Mesenchymal stem cell (in vitro differentiated cells and primary cell): ENCODE results near the gene SPATA31D4.
"Not testable (repeated sequence)": the region's sequence is repeated elsewhere in the genome, so short reads cannot be mapped to it uniquely, and the experiment has no call there.

ENCODE experiments used
- DNase-seq: peaks from one replicate; pipeline ENCODE4 v3.0.0-alpha.2; 2013
- H2AFZ ChIP-seq: one replicate; pipeline ENCODE4 v1.6.1; 2013; ENCODE audit warnings: low read depth, mild to moderate bottlenecking, control low read depth, inconsistent platforms, low read length, moderate library complexity
- H2AK5ac ChIP-seq: 2 replicates; pipeline ENCODE4 v1.6.1; 2013; ENCODE audit warnings: low read length, moderate library complexity, mild to moderate bottlenecking, inconsistent platforms; ENCODE audit not compliant: severe bottlenecking
- H2BK120ac ChIP-seq: one replicate; pipeline ENCODE4 v1.6.1; 2013; ENCODE audit warnings: low read depth, mild to moderate bottlenecking, inconsistent platforms, low read length, moderate library complexity
- H2BK12ac ChIP-seq, 2 experiments: one replicate each; pipeline ENCODE4 v1.6.1; 2013; ENCODE audit warnings: inconsistent platforms in 2 of 2, low read length in 2 of 2, mild to moderate bottlenecking in 2 of 2, moderate library complexity in 2 of 2, control low read depth in 1 of 2
- H2BK15ac ChIP-seq: one replicate; pipeline ENCODE4 v1.6.1; 2013; ENCODE audit warnings: mild to moderate bottlenecking, low read depth, inconsistent platforms; ENCODE audit not compliant: poor library complexity, severe bottlenecking
- H2BK5ac ChIP-seq: 2 replicates; pipeline ENCODE4 v1.6.1; 2013; ENCODE audit warnings: low read depth, mild to moderate bottlenecking, low read length, control low read depth, inconsistent platforms; ENCODE audit not compliant: poor library complexity, severe bottlenecking
- H3K14ac ChIP-seq, 2 experiments: one replicate each; pipeline ENCODE4 v1.6.1; 2013; ENCODE audit warnings: inconsistent platforms in 2 of 2, low read length in 2 of 2, control low read depth in 1 of 2, mild to moderate bottlenecking in 1 of 2, moderate library complexity in 1 of 2
- H3K18ac ChIP-seq, 2 experiments: one replicate each; pipeline ENCODE4 v1.6.1; 2013; ENCODE audit warnings: inconsistent platforms in 2 of 2, low read length in 2 of 2, control low read depth in 1 of 2, low read depth in 1 of 2, mild to moderate bottlenecking in 1 of 2
- H3K23ac ChIP-seq, 2 experiments: one replicate each; pipeline ENCODE4 v1.6.1; 2013; ENCODE audit warnings: inconsistent platforms in 2 of 2, low read length in 2 of 2, mild to moderate bottlenecking in 2 of 2, moderate library complexity in 2 of 2, control low read depth in 1 of 2
- H3K27ac ChIP-seq: 2 replicates; pipeline ENCODE4 v1.5.1; 2013; ENCODE audit warnings: mild to moderate bottlenecking, moderate library complexity, low read length, control low read depth, inconsistent platforms; ENCODE audit not compliant: poor library complexity, severe bottlenecking
- H3K27me3 ChIP-seq, 2 experiments: 2 replicates each; pipeline versions ENCODE4 v1.6.1 to v1.7.0; 2013; ENCODE audit warnings: low read length in 2 of 2, mild to moderate bottlenecking in 2 of 2, moderate library complexity in 2 of 2, control low read depth in 1 of 2, inconsistent platforms in 1 of 2; ENCODE audit not compliant: control insufficient read depth in 1 of 2, insufficient read depth in 1 of 2
- H3K36me3 ChIP-seq, 2 experiments: 2 replicates each; pipeline versions ENCODE4 v1.6.1 to v1.7.0; 2013; ENCODE audit warnings: low read length in 2 of 2, control low read depth in 1 of 2, inconsistent platforms in 1 of 2, low read depth in 1 of 2, mild to moderate bottlenecking in 1 of 2; ENCODE audit not compliant: insufficient read depth in 2 of 2, control insufficient read depth in 1 of 2
- H3K4ac ChIP-seq, 2 experiments: one replicate each; pipeline ENCODE4 v1.6.1; 2013; ENCODE audit warnings: inconsistent platforms in 2 of 2, low read length in 2 of 2, mild to moderate bottlenecking in 2 of 2, moderate library complexity in 2 of 2, control low read depth in 1 of 2, low read depth in 1 of 2
- H3K4me1 ChIP-seq: 2 replicates; pipeline ENCODE4 v1.6.1; 2013; ENCODE audit warnings: low read depth, low read length, control low read depth; ENCODE audit not compliant: control insufficient read depth, insufficient read depth
- H3K4me2 ChIP-seq: 2 replicates; pipeline ENCODE4 v1.6.1; 2013; ENCODE audit warnings: low read length, mild to moderate bottlenecking, inconsistent platforms; ENCODE audit not compliant: poor library complexity, severe bottlenecking
- H3K4me3 ChIP-seq, 2 experiments: 2 replicates each; pipeline versions ENCODE4 v1.5.1 to v1.7.0; 2013; ENCODE audit warnings: low read length in 2 of 2, mild to moderate bottlenecking in 2 of 2, control low read depth in 1 of 2, low read depth in 1 of 2; ENCODE audit not compliant: insufficient read depth in 1 of 2
- H3K79me1 ChIP-seq: replicated peaks from 2 replicates; pipeline ENCODE4 v1.6.1; 2013; ENCODE audit warnings: mild to moderate bottlenecking, control low read depth, low read length, inconsistent platforms; ENCODE audit not compliant: poor library complexity, severe bottlenecking
- H3K9ac ChIP-seq: 2 replicates; pipeline ENCODE4 v1.7.0; 2013; ENCODE audit warnings: mild to moderate bottlenecking, low read length, moderate library complexity
- H3K9me3 ChIP-seq: 2 replicates; pipeline ENCODE4 v1.7.0; 2013; ENCODE audit warnings: mild to moderate bottlenecking, low read length; ENCODE audit not compliant: control insufficient read depth
- H4K8ac ChIP-seq: one replicate; pipeline ENCODE4 v1.6.1; 2013; ENCODE audit warnings: inconsistent platforms, mild to moderate bottlenecking, low read length, moderate library complexity
- H4K91ac ChIP-seq: one replicate; pipeline ENCODE4 v1.6.1; 2013; ENCODE audit warnings: mild to moderate bottlenecking, low read length, inconsistent platforms
- WGBS: methylation state at CpG from one replicate; pipeline ENCODE4 v1.1.7; 2013; ENCODE audit warnings: mixed read lengths; 5-methylcytosine and 5-hydroxymethylcytosine counted together

Gene SPATA31D4

GRCh38 chr9:81948650-81949049, 20.4 kb downstream of the SPATA31D4 start:
- not testable (repeated sequence) for H2BK12ac ChIP-seq, H4K91ac ChIP-seq, H3K4me3 ChIP-seq, H3K4me1 ChIP-seq, H3K4ac ChIP-seq, H3K23ac ChIP-seq, H2AFZ ChIP-seq, H3K9ac ChIP-seq, H3K79me1 ChIP-seq, H2AK5ac ChIP-seq, H3K9me3 ChIP-seq, DNase-seq, H3K4me2 ChIP-seq, H2BK15ac ChIP-seq, H2BK5ac ChIP-seq, H3K14ac ChIP-seq, H3K27me3 ChIP-seq, H3K27ac ChIP-seq, H2BK120ac ChIP-seq, H3K36me3 ChIP-seq, H4K8ac ChIP-seq, H3K18ac ChIP-seq
- no CpG with 5 or more reads among the region's 3 CpGs for WGBS

- Histone ChIP-seq H3K4me3 (no peak overlapping the region), H3K23ac (no peak overlapping the region), H3K27ac (no peak overlapping the region), H3K4me2 (no peak overlapping the region), H2BK120ac (no peak overlapping the region), H3K18ac (no peak overlapping the region), H2BK12ac (no peak overlapping the region), H4K8ac (no peak overlapping the region), H3K9me3 (peaks cover 12% of the 10 kb centered on the region), H2BK15ac (no peak overlapping the region), H3K14ac (no peak overlapping the region), H3K79me1 (no peaks in the 10 kb centered on the region), H3K4me1 (no peaks in the 10 kb centered on the region), H4K91ac (no peak overlapping the region), H3K27me3 (peaks cover 6 to 7% of the 10 kb centered on the region in 2 experiments), H3K36me3 (no peaks in the 10 kb centered on the region), H3K9ac (no peak overlapping the region), H3K4ac (no peak overlapping the region), H2AFZ (no peak overlapping the region), H2AK5ac (no peak overlapping the region), H2BK5ac (no peak overlapping the region)
- no peak for DNase-seq
- no CpG with 5 or more reads among the region's 1 CpG for WGBS
Observed at GRCh38 chr9:81953096-81953495, 24.9 kb downstream of the SPATA31D4 start.

GRCh38 chr9:81955625-81956024, 27.4 kb downstream of the SPATA31D4 start:
- Histone ChIP-seq H2BK15ac (no peak overlapping the region), H3K4me1 (no peaks in the 10 kb centered on the region), H2BK12ac (no peak overlapping the region), H3K79me1 (no peaks in the 10 kb centered on the region), H2BK5ac (no peak overlapping the region), H3K4me3 (no peak overlapping the region), H3K9me3 (peaks cover 12% of the 10 kb centered on the region), H4K91ac (no peak overlapping the region), H3K18ac (no peak overlapping the region), H3K4me2 (no peak overlapping the region), H2AK5ac (no peak overlapping the region), H3K4ac (no peak overlapping the region), H3K23ac (no peak overlapping the region), H3K36me3 (no peaks in the 10 kb centered on the region), H2BK120ac (no peak overlapping the region), H3K27me3 (no peaks in the 10 kb centered on the region), H4K8ac (no peak overlapping the region), H3K27ac (no peak overlapping the region), H3K14ac (no peak overlapping the region), H3K9ac (no peak overlapping the region), H2AFZ (no peak overlapping the region)
- DNase-seq, result no peak

DNA sequence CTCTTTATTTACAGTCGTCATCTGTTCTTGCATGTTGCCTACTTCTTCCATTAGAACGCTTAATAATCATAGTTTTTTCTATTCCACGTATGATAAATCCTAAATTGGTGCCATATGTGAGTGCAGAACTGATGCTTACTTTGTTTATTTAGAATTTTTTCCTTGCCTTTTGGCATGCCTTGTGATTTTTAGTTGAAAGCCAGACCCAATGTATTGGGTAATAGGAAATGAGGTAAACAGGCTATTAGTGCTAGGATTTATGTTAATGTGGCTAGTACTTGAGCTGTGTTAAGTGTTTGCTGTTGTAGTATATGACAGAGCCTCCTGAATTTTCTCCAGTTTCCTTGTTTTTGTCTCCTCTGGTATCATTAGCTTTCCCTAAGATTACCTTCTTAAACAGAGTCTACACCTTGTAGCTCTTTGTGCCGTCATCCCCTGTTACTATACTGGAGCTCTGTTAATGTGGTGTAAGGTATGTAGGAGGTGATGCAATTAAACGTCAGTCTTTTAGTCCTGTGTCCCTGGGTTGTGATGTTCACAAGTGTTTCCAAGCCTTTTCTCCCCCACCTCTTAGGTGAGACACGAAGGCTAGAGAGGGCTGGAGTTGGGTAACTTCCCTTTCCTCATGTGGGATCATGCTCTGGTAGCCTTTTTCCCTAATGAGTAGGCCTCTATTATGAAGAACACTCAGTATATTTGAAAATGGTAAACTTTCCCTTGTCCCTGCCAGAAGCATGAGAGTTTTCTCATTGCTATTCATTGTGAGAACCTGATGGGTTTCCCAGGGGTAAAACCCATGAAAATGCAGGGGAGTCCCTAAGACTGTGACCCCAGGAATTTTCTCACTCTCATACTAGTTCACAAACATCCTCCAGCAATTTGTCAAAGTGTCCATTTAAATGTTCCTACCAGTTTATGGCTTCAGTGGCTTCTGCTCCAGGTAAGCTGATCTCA, 36.3 kb downstream of the SPATA31D4 start:
- no peak overlapping the region for H4K8ac ChIP-seq
- H3K4me1 ChIP-seq, result no peaks in the 10 kb centered on the region
- H3K9ac ChIP-seq, result no peak overlapping the region
- H2BK15ac ChIP-seq, result no peak overlapping the region
- H3K79me1 ChIP-seq, result no peaks in the 10 kb centered on the region
- H3K4me3 ChIP-seq, result no peak overlapping the region
- no peak overlapping the region for H3K14ac ChIP-seq
- no peak overlapping the region for H2AK5ac ChIP-seq
- H2AFZ ChIP-seq, result no peak overlapping the region
- H3K4ac ChIP-seq, result no peak overlapping the region
- H2BK120ac ChIP-seq, result no peak overlapping the region
- H3K27me3 ChIP-seq, result peaks cover 0 to 11% of the 10 kb centered on the region in 2 experiments
- no peak overlapping the region for H3K27ac ChIP-seq
- H3K23ac ChIP-seq, result no peak overlapping the region
- H4K91ac ChIP-seq, result no peak overlapping the region
- no peak overlapping the region for H3K4me2 ChIP-seq
- no peak overlapping the region for H2BK12ac ChIP-seq
- H3K18ac ChIP-seq, result peak overlapping the region in 1 of 2 experiments; percentile 5
- WGBS, result 86% methylated on average over 4 of the region's 6 CpGs
- H2BK5ac ChIP-seq, result no peak overlapping the region
- peaks cover 8% of the 10 kb centered on the region for H3K9me3 ChIP-seq
- DNase-seq, result peak; percentile 69
- H3K36me3 ChIP-seq, result no peaks in the 10 kb centered on the region
